CD4-positive, alpha-beta T cell (primary cell): ENCODE results near the gene HMGA1. TPM values are rescaled to one million over a fixed set of nuclear protein-coding genes. Genes with fewer than 3 reads are reported as not detected.

ENCODE experiments used
- ATAC-seq: fragments of 200-7000 bp; cut with Tn5 transposase; one replicate; pipeline ENCODE4 v1.10.0; 2022; ENCODE audit warnings: mild to moderate bottlenecking; ENCODE audit not compliant: poor library complexity
- CTCF ChIA-PET: fragments of 350-600 bp; sonication (Branson Sonifier 250); formaldehyde crosslinking; loops from one replicate; lab custom pipeline; 2021; ENCODE audit warnings: antibody characterized with exemption, inconsistent platforms; lab: Charles Lee
- POLR2A ChIA-PET: fragments of 350-600 bp; sonication (Branson Sonifier 250); formaldehyde crosslinking; loops from one replicate; lab custom pipeline; 2021; ENCODE audit warnings: antibody characterized with exemption, inconsistent platforms; lab: Charles Lee
- DNase-seq, 14 experiments: peaks; one replicate each; pipeline ENCODE4 v3.0.0-alpha.2; 2013 to 2020; ENCODE audit warnings: mixed read lengths in 2 of 14
- H3K27ac ChIP-seq, 2 donors: one replicate each; pipeline versions ENCODE4 v1.5.1 to v1.7.0; 2013; ENCODE audit warnings: low read length in 2 of 2, low read depth in 1 of 2, mild to moderate bottlenecking in 1 of 2
- H3K27me3 ChIP-seq, 2 experiments: 1 replicate in 1 of 2; 2 replicates in 1 of 2; pipeline versions ENCODE4 v1.6.1 to v1.7.0; 2013; ENCODE audit warnings: low read length in 2 of 2, control low read depth in 1 of 2, mild to moderate bottlenecking in 1 of 2, moderate library complexity in 1 of 2; ENCODE audit not compliant: insufficient read depth in 2 of 2, control insufficient read depth in 1 of 2
- H3K36me3 ChIP-seq: one replicate; pipeline ENCODE4 v1.6.1; 2013; ENCODE audit warnings: low read length, control low read depth; ENCODE audit not compliant: insufficient read depth
- H3K4me1 ChIP-seq: one replicate; pipeline ENCODE4 v1.6.1; 2013; ENCODE audit warnings: low read length, control low read depth; ENCODE audit not compliant: insufficient read depth
- H3K4me3 ChIP-seq: one replicate; pipeline ENCODE4 v1.5.1; 2013; ENCODE audit warnings: mild to moderate bottlenecking, low read length, moderate library complexity
- H3K9me3 ChIP-seq, 2 experiments: 1 replicate in 1 of 2; 2 replicates in 1 of 2; pipeline versions ENCODE4 v1.6.1 to v1.7.0; 2013; ENCODE audit warnings: low read length in 2 of 2, mild to moderate bottlenecking in 2 of 2, control low read depth in 1 of 2, moderate library complexity in 1 of 2; ENCODE audit not compliant: control insufficient read depth in 1 of 2, insufficient read depth in 1 of 2
- H3K27ac Mint-ChIP-seq: one replicate; pipeline ENCODE4 v1.8.0; 2020; ENCODE audit warnings: mixed read lengths
- H3K27me3 Mint-ChIP-seq: one replicate; pipeline ENCODE4 v1.8.0; 2021; ENCODE audit warnings: mixed read lengths
- H3K36me3 Mint-ChIP-seq: one replicate; pipeline ENCODE4 v1.8.0; 2021; ENCODE audit warnings: low read depth, mixed read lengths
- H3K4me1 Mint-ChIP-seq: one replicate; pipeline ENCODE4 v1.8.0; 2021; ENCODE audit warnings: low read depth, mixed read lengths
- H3K4me3 Mint-ChIP-seq: one replicate; pipeline ENCODE4 v1.8.0; 2020; ENCODE audit warnings: mild to moderate bottlenecking, mixed read lengths
- H3K9me3 Mint-ChIP-seq: one replicate; pipeline ENCODE4 v1.8.0; 2020; ENCODE audit warnings: mixed read lengths
- intact Hi-C, 2 experiments: fragments of 100-400 bp; cut with DNase I in 1 of 2; cut with micrococcal nuclease in 1 of 2; formaldehyde crosslinking; loops; one replicate each; pipeline versions ENCODE4 v1.15.1 to v1.9.0; 2023 to 2025; cut with DNase I, micrococcal nuclease
- total RNA-seq, 174 experiments: library from RNA in 2 of 174; stranded (reverse) in 2 of 174; gene quantifications; one replicate each; pipeline ENCODE4 v1.2.3 and lab custom pipeline; 2021 to 2026
- TF ChIP-seq, protein P1 (sequence below): fragments of 200-600 bp; IDR thresholded peaks from one replicate; pipeline ENCODE4 v1.8.0; 2022; ENCODE audit warnings: antibody characterized with exemption, mild to moderate bottlenecking

HMGA1 gene
- total RNA-seq, 2 experiments from 2014 or later, result 102 to 107 TPM

DNA sequence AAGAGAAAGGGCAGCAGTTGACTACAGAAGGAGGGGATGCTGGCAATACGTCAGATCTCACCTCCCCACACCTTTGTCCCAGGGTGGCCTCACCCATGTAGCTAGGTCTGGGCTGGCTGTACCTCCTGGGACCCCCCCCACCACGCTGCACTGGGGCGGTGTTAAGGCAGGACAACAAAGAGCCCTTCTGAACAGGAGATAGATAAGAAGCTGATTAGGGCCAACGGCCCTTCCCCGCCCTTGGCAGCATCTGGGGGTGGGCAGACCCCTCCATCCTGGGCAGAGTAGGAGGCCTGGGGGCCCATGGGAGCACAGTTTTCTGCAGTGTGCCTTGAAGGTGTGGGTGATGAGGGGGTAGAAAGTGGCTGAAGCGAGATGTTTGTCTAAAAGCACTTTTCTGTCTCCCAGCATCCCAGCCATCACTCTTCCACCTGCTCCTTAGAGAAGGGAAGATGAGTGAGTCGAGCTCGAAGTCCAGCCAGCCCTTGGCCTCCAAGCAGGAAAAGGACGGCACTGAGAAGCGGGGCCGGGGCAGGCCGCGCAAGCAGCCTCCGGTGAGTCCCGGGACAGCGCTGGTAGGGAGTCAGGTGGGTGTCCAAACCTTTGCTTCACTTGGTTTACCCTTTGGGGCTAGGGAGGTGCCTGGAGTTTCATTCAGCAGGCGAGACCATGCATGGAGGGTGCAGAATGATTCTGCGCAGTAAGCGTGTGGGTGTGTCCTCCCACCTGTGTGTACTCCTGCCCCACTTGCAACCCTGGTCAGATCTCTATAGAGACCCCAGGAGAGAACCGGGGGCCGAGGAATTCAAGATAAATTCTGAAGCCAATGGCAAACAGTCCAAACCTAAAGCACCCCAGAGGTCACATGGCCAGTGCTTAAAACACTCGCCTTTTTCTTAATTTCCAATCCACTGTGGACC lies 3.9 kb downstream of the HMGA1 start:
- Histone ChIP-seq H3K27ac (no peak overlapping the region), H3K4me3 (no peak overlapping the region), H3K36me3 (peaks cover 45% of the 10 kb centered on the region), H3K4me1 (peaks cover 66% of the 10 kb centered on the region), H3K27me3 (no peaks in the 10 kb centered on the region), H3K9me3 (no peaks in the 10 kb centered on the region)
- peaks cover 46% of the 10 kb centered on the region for H3K4me1 Mint-ChIP-seq
- H3K36me3 Mint-ChIP-seq, result peaks cover 71% of the 10 kb centered on the region
- peak overlapping the region; percentile 48 for H3K4me3 Mint-ChIP-seq
- no peaks in the 10 kb centered on the region for H3K9me3 Mint-ChIP-seq
- H3K27ac Mint-ChIP-seq, result peak overlapping the region; percentile 95
- intact Hi-C loops, result loop anchor here in 1 of 2 experiments (10.0 kb wide), 1 partner anchor 1396 kb away; the partner anchor contains the start of gene PSMB8
- ATAC-seq (no peak), DNase-seq (no peak)
- no peaks in the 10 kb centered on the region for H3K27me3 Mint-ChIP-seq
- ChIA-PET POLR2A (no interaction called here), CTCF (no interaction called here)
- TF ChIP-seq, protein P1, sequence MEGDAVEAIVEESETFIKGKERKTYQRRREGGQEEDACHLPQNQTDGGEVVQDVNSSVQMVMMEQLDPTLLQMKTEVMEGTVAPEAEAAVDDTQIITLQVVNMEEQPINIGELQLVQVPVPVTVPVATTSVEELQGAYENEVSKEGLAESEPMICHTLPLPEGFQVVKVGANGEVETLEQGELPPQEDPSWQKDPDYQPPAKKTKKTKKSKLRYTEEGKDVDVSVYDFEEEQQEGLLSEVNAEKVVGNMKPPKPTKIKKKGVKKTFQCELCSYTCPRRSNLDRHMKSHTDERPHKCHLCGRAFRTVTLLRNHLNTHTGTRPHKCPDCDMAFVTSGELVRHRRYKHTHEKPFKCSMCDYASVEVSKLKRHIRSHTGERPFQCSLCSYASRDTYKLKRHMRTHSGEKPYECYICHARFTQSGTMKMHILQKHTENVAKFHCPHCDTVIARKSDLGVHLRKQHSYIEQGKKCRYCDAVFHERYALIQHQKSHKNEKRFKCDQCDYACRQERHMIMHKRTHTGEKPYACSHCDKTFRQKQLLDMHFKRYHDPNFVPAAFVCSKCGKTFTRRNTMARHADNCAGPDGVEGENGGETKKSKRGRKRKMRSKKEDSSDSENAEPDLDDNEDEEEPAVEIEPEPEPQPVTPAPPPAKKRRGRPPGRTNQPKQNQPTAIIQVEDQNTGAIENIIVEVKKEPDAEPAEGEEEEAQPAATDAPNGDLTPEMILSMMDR, result no peak

DNA sequence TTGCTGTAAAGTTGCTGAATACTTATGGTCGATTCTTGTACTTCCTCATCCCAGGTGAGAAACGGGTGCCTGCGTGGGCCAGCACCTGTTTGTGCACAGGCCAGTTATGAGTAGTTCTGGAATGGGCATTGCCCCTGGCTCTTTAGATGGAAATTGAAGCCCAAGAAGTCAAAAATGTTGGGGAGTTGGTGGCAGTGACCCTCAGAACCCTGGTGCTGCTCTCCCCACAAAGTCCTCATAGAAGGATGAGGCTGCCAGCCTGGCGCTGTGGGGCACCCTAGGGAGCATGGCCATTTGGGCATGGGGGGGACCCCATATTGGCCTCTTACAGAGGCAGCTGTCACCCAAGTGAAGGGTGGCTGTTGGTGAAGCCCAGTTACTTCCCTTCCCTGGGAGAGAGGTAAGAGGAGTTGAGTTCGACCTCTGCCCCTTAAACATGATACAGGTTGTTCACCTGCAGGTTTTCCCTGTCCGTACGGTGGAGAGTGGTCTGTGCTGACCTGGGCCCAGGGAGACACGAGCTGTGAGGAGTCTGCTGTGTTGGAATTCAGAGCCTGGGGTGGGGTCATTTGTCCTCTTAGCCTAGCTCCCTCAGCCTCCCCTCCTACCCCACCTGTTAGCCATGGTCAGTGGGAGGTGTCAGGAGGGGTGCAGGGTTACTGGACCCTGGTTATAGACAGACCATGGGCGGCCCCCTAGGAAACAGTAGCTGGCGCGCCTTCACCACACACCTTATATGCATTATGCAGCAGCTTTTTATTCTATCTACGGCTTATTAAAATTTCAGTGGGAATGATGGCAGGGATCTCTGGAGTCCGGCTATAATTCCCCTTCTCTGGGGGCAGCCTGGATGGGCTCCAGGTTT lies 4.9 kb downstream of the HMGA1 start:
- Mint-ChIP-seq H3K27ac (peak overlapping the region; percentile 84), H3K27me3 (no peaks in the 10 kb centered on the region), H3K4me3 (no peak overlapping the region), H3K9me3 (no peaks in the 10 kb centered on the region), H3K4me1 (peaks cover 39% of the 10 kb centered on the region), H3K36me3 (peaks cover 69% of the 10 kb centered on the region)
- H3K4me1 ChIP-seq, result peaks cover 65% of the 10 kb centered on the region
- no peak overlapping the region for H3K4me3 ChIP-seq
- ChIA-PET POLR2A (no interaction called here), CTCF (no interaction called here)
- H3K36me3 ChIP-seq, result peaks cover 45% of the 10 kb centered on the region
- H3K27me3 ChIP-seq, result no peaks in the 10 kb centered on the region
- no peaks in the 10 kb centered on the region for H3K9me3 ChIP-seq
- DNase-seq (no peak), ATAC-seq (no peak)
- H3K27ac ChIP-seq, result no peak overlapping the region
- intact Hi-C loops, result loop anchor here in 1 of 2 experiments (10.0 kb wide), 1 partner anchor 1397 kb away; the partner anchor contains the start of gene PSMB8
- TF ChIP-seq, protein P1, result no peak
